Bronchial epithelial cell (primary cell): ENCODE results near the gene KMT5C. TPM values are rescaled to one million over a fixed set of nuclear protein-coding genes. Genes with fewer than 3 reads are reported as not detected.

Experiments used
- DNase-seq: peaks from one replicate; pipeline ENCODE4 v3.0.0-alpha.2; 2010; ENCODE audit warnings: low read depth
- FAIRE-seq: peaks from 2 replicates; lab custom pipeline; 2011; peaks lifted over from hg19 to GRCh38; lab: Jason Lieb, UNC
- H3K27me3 ChIP-seq: 2 replicates; pipeline ENCODE4 v1.5.1; 2011; ENCODE audit warnings: low read length; ENCODE audit not compliant: control insufficient read depth, insufficient read depth
- H3K36me3 ChIP-seq: 2 replicates; pipeline ENCODE4 v1.5.1; 2011; ENCODE audit warnings: low read length; ENCODE audit not compliant: control insufficient read depth, insufficient read depth
- H3K4me3 ChIP-seq: 2 replicates; pipeline ENCODE4 v1.5.1; 2011; ENCODE audit warnings: mild to moderate bottlenecking, low read depth, low read length, control low read depth
- total RNA-seq: library from RNA; depleted of rRNA; stranded (reverse); fragments of >200 nt; gene quantifications from 2 replicates; pipeline ENCODE4 v1.2.1, GENCODE V29; 2014
- TF ChIP-seq, protein P1 (sequence below): IDR thresholded peaks from 2 replicates; pipeline ENCODE4 v1.5.1; 2011; ENCODE audit warnings: mild to moderate bottlenecking, moderate library complexity, low read length, control low read depth, inconsistent platforms; ENCODE audit not compliant: insufficient read depth, severe bottlenecking

Gene KMT5C
- total RNA-seq, 1 donor from 2014 or later, result 5.3 TPM

DNA sequence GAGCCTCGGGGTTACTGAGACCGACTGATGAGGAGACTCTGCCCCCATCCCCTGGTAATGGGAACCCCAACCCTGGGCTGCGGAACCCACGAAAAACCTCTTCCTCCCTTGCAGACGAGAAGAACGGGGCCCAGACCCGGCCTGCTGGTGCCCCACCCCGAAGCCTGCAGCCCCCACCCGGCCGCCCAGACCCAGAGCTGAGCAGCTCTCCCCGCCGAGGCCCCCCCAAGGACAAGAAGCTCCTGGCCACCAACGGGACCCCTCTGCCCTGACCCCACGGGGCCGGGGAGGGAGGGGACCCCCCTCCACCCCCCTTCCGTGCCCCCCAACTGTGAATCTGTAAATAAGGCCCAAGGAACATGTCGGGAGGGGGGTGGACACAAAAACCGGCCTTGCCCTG, 27.9 kb upstream of the KMT5C start:
- Histone ChIP-seq H3K4me3 (no peak overlapping the region), H3K27me3 (no peaks in the 10 kb centered on the region), H3K36me3 (no peaks in the 10 kb centered on the region)
- TF ChIP-seq, protein P1, sequence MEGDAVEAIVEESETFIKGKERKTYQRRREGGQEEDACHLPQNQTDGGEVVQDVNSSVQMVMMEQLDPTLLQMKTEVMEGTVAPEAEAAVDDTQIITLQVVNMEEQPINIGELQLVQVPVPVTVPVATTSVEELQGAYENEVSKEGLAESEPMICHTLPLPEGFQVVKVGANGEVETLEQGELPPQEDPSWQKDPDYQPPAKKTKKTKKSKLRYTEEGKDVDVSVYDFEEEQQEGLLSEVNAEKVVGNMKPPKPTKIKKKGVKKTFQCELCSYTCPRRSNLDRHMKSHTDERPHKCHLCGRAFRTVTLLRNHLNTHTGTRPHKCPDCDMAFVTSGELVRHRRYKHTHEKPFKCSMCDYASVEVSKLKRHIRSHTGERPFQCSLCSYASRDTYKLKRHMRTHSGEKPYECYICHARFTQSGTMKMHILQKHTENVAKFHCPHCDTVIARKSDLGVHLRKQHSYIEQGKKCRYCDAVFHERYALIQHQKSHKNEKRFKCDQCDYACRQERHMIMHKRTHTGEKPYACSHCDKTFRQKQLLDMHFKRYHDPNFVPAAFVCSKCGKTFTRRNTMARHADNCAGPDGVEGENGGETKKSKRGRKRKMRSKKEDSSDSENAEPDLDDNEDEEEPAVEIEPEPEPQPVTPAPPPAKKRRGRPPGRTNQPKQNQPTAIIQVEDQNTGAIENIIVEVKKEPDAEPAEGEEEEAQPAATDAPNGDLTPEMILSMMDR, result no peak
- DNase-seq (no peak), FAIRE-seq (no peak)

DNA sequence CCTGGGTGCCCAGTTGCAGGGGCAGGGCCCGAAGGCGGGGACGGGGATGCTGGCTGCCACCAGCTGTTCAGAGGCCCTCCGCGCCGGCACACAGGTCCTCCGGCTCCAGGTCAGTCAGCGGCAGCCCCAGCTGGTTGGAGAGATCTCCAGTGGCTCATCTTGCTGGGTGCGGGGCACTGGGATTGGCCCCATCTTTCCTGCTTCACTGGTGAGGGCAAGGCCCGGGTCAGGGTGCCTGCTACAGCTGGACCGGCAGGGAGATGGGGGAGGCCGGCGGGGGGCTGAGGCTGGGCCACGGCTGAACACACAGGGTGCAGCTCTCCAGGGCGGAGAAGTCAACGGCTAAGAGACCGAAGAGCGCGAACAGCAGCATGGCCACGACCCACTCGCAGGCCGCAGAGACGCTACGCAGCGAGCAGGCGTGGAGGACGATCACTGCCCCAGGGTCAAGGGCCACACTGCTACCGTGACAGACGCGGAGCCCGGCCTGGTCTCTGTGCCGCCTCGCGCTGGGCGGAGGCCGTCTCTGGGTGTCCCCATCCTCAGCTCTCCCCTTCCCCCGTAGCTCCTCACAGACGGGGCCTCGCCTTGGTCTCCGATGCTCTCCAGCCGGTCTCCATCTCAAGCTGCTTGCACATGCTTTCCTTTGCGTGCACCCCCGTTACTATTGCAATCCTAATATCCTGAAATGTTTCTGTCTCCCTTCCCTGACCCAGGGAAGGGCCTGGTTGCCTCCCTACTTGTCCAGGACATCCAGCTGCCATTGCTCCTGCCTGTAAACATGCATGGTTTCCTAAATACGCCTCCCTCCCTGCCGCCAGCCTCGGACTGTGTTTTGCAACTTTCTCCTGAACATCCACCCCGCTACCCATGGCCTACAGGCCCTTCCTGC, 26.8 kb upstream of the KMT5C start:
- TF ChIP-seq, protein P1, result no peak
- DNase-seq (no peak), FAIRE-seq (no peak)
- no peak overlapping the region for H3K4me3 ChIP-seq
- H3K36me3 ChIP-seq, result no peaks in the 10 kb centered on the region
- no peaks in the 10 kb centered on the region for H3K27me3 ChIP-seq

DNA sequence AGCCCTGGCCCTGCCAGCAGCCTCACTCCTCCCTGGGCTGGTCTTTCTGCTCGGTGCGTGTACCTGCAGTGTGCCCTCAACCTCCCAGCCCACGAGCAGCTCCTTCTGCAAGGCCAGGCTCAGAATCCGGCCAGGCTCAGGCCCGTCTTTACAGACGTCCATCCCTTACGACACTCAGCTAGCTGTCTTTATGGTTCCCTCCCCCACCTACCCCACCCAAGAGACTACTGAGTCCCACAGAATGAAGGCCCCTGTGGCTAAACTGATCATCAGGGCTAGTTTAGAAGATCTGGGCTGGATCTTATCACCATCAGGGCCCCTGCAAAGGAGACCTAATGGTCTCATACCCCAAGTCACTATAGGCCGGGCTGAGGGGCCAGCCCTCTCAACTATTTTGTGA, 25.3 kb upstream of the KMT5C start:
- FAIRE-seq (no peak), DNase-seq (no peak)
- Histone ChIP-seq H3K27me3 (no peaks in the 10 kb centered on the region), H3K4me3 (no peak overlapping the region), H3K36me3 (no peaks in the 10 kb centered on the region)
- TF ChIP-seq, protein P1, result no peak

DNA sequence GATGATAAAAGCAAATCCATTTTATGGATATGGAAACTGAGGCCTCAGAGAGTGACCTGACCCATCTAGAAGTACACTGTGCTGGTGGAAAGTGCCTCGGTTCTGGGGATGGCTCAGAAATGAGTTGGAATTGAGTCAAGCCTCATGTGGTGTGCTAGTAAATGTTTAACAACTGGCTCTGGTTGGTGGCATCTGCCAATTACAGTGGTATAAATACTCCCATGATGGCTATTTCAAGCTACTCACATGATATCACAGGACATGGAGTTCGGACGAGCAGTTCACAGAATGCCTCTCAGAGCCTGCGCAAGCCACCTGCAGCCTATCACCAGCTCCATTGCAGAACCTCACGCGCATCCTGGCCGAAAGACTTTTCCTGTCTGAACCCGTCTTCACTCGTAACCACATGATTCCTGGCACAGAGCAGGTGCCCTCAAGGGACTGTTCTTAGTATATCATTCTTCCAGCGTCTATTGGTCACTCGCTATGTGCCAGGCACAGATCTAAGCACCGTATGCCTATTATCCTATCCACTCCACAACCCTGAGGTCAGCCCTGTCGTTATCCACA, 23.6 kb upstream of the KMT5C start:
- TF ChIP-seq, protein P1, result no peak
- H3K27me3 ChIP-seq, result no peaks in the 10 kb centered on the region
- H3K4me3 ChIP-seq, result no peak overlapping the region
- peak; percentile 25 for DNase-seq
- peak; percentile 73 for FAIRE-seq
- H3K36me3 ChIP-seq, result no peaks in the 10 kb centered on the region

DNA sequence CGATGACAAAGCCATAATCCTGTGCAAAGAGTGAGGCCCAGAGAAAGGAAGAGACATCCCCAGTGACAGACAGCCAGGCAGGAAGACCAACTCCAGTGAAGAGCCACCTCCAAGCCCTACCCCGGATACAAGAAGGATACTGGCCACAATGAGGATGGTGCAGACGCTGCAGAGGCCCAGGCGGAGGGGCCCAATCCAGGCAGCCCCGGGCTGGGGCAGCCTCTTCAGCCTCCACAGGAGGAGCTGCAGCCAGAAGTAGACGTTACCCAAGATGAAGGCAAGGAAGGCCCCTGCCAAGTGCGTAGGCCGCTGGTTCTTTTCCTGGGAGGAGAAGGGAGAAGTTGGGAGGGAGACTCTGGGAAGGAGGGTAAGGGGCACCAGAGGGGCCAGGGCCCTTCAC, 23.0 kb upstream of the KMT5C start:
- FAIRE-seq (no peak), DNase-seq (no peak)
- H3K36me3 ChIP-seq, result no peaks in the 10 kb centered on the region
- H3K27me3 ChIP-seq, result no peaks in the 10 kb centered on the region
- no peak overlapping the region for H3K4me3 ChIP-seq
- TF ChIP-seq, protein P1, result no peak
